GM12874 (cell line): Measurements from ENCODE around the gene TSHZ2.

ENCODE experiments used
- CTCF ChIP-seq: IDR thresholded peaks from 2 replicates; pipeline ENCODE4 v1.5.1; 2011; ENCODE audit warnings: low read depth, mild to moderate bottlenecking, control low read depth, low read length, moderate library complexity; ENCODE audit not compliant: insufficient read depth

TSHZ2 gene

GRCh38 chr20:53157443-53158408 lies 185.6 kb downstream of the TSHZ2 start:
- TF ChIP-seq CTCF: peak; percentile 51; the same call in 1 of the 2 replicates

- TF ChIP-seq CTCF: no peak
Observed at GRCh38 chr20:53159160-53159559, 187.0 kb downstream of the TSHZ2 start.

GRCh38 chr20:53161073-53161472 lies 188.9 kb downstream of the TSHZ2 start:
- TF ChIP-seq CTCF: no peak

GRCh38 chr20:53161473-53161872 lies 189.3 kb downstream of the TSHZ2 start:
- no peak for TF ChIP-seq CTCF

GRCh38 chr20:53162251-53162835 lies 190.2 kb downstream of the TSHZ2 start:
- no peak for TF ChIP-seq CTCF

- no peak for TF ChIP-seq CTCF
Observed at GRCh38 chr20:53163486-53163885, 191.3 kb downstream of the TSHZ2 start.

- no peak for TF ChIP-seq CTCF
Observed at GRCh38 chr20:53164072-53164471, 191.9 kb downstream of the TSHZ2 start.
